NCI-H1694 treated with DMSO at 0.1 percent for 48 hours (cell line): ENCODE results near the gene KCNH4.
"Not testable (repeated sequence)": the region's sequence is repeated elsewhere in the genome, so short reads cannot be mapped to it uniquely, and the experiment has no call there.

Source experiments
- DNase-seq: peaks from one replicate; lab custom pipeline; 2025; lab: John Stamatoyannopoulos, UW

KCNH4 gene

DNA sequence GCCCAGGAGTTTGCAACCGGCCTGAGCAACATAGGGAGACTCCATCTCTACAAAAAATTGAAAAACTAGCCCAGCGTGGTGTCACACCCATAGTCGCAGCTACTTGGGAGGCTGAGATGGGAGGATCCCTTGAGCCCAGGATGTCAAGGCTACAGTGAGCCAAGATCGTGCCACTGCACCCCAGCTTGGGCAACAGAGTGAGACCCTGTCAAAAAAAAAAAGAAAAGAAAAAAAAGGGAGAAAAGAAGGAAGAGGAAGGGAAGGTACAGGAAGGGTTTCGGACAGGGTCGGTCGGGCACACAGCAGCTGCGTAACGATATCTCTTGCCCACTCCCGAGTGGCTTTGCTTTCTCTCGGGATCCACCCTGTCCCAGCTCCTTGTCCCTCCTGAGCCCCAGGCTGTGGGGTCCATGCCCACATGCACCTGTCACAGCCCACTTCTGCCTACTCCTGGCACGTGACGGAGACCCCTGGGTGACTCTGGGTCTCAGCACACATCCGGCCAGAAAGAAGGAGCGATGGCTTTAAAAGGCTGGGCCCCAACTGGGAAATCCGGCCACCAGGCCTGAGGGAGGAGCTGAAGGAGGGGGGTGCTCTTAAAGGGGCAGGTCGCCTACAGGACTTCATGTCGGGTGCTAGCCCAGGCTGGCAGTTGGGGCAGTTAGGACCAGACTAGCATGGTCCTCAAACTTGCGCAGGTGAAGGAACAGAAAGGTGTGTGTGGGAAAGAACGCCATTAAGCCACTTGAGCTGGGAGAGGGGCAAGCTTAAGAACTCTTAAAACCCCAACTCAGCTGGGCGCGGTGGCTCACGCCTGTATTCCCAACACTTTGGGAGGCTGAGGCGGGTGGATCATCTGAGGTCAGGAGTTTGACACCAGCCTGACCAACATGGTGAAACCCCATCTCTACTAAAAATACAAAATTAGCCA lies 13.3 kb upstream of the KCNH4 start, which contains the start of gene GHDC:
Gene GHDC, minus strand, starts transcription at position 526 of the 931 bp plus-strand sequence. CDS start 913 bp downstream, outside the sequence.
- no peak for DNase-seq

DNA sequence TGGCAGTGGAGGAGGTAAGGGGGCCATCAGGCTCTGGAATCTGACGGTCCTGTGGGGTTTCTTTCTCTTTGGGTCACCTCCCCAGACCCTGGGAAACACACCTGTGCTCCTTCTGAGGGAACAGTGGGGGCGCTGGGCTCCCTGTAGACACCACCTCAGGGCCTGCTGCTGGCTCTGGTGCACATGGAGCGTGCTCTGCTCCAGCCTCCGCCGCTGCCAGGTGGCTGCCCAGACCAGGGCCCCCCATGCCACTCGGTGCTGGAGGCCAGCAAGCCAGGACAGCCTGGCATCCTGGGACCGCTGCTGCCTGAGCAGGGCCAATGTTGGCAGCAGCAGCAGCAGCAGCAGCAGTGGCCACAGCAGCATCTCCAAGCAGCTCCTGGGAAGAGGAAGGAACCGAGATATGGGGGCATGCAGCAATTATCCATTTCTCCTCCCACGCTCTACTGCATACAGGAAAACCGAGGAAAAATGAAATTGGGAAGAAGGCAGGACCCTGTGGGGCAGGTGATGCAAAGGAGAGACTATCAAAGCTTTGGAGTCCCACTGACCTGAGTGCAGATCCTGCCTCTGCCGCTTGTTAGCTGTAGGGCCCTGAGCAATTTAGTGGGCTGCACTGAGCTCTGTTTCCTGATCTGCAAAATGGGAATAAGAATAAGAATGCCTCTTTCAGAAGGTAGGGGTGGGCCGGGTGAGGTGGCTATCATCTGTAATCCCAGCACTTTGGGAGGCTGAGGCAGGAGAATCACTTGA lies 12.4 kb upstream of the KCNH4 start:
- DNase-seq: no peak

DNA sequence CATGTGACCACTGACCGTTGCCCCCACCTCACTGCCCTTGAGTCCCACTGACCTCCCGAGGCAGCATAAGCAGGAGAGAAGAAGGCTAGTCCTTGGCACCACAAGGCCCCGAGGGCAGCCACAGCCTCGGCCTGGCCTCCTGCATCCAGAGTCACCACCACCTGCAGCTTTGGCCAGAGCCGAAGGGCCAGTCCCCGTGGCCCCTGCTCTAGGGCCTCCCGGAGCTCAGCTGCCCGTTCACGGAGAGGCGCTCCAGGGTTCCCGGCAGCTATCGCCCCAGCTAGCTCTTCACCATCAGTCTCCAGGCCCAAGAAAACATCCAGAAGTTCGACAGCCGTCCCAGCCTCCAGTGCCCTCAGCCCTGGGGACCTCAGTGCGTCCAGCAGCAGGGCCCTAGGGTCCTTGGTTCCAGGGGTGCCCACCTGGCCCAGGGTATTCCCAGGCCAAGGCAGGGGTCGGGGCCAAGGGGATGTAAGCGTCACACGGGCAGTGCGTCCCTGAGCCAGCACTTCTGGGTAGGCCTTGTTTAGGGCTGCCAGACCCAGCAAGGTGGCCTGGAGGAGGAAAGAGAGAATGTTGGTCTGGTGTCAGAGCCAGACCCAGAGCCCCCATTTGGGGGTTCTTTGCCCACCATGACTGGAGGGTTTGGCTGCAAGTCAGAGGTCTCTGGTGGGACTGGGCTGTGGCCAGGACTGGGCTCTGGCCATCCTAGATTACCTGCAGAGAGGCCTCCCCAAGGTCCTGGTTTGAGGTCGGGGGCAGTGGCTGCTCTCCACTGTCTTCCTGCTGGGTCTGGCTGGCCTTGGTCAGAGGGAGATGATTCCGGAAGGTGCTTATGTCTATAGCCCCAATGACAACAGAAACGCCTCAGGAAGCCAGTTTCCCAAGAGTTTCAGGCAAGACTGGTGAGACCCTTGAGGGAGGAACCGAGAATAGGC lies 11.5 kb upstream of the KCNH4 start:
- DNase-seq: no peak

DNA sequence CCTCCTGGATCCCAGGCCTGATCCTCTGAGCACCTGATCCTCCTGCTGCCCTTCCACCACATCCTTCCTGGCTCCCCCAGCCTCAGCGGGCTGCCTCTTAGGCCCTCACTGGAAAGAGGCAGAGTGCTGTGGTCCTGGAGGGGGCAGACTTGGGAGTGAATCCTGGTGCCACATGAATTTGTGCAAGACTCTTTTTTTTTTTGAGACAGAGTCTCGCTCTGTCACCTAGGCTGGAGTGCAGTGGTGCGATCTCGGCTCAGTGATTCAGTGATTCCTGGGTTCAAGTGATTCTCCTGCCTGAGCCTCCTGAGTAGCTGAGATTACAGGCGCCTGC lies 10.3 kb upstream of the KCNH4 start:
- DNase-seq: no peak

DNA sequence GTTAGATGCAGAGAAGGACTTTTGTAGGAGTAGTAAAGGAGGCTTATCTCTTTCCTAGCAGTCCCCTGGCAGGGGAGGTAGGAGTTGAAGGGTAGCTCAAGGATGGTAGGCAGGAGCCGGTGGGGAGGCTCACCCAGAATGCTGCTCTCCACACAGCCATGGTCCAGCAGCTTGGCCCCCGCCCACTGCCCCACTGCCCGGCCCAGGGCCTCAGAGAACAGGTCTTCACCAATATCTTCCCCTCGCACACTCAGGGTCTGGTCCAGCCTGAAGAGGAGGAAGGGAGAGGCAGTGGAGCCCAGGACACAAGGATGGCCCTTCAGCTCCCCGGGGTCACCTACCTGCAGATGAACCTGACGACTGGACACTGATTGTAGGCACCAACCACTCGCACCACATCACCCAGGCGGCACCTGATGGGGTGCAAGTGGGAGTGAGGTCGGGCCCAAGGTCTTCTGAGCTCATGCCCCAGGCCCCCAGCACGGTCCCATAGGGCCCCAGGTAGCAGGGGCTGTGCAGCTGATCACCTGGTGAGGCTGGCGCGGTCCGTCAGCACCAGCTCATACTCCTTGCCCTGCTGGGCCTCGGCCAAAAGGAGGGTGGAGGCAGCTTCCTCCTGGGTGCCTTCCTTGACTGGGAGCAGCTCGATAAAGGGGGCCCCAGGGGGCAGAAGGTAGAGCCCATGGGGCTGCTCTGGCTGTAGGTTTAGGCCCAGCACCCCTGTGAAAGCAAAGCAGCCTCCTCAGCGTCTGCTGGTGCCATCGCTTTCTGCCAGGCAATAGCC lies 9.7 kb upstream of the KCNH4 start:
- no peak for DNase-seq

DNA sequence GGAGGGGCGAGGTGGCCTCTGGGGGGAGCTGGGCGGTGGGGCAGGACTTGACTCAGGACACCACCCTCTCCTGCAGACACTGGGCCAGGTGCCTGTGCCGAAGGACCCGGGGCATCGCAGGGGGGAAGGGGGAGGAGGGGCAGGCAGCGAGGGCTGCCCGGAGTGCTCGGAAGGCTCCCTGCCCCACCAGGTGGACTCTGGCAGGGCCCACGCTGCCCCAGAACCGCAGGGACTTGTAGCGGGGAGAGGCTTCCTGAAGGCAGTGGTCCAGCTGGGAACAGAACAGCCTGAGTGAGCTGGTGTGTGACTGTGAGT lies 8.7 kb upstream of the KCNH4 start:
- DNase-seq: no peak

DNA sequence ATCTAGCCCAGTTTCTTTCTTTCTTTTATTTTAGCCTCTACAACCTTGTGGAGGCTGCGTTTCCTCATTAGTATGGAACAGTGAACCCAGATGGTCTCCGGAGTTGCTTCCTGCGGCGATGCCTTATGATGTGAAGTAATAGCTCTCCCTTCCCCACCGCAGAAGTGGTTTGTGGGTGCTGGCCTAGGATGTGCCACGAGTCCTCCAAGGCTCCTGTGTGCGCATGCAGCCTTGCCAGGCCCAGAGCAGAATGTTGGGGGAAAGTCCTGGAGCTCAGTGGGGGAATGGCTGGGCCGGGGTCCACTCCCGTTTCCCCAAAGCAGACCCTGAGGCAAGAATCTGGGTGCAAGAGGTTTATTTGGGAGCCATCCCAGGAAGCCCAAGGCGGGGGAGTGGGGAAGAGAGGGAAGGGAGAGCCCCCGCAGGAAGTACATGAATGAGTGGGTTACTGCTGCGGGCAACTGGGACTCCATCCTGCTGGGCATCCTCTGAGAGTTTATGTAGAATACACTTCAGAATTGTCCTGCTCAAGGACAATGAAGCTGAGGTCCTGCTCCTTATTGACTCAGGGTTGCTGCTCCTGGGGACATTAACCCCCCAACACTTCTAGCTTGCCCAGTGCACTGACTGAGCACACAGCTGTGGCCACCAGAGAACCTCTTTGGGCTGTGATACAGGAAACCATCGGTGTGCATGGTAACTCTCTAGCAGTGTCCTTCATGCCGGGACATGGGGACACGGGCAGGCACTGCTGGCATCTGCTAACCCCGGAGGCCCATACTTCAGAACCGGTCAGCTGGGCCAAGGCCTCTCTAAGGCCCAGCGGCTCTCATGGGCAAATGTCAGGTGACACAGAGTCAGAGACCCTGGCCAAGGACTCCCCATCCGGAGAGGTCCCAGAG lies 8.1 kb upstream of the KCNH4 start:
- DNase-seq: peak; percentile 6

DNA sequence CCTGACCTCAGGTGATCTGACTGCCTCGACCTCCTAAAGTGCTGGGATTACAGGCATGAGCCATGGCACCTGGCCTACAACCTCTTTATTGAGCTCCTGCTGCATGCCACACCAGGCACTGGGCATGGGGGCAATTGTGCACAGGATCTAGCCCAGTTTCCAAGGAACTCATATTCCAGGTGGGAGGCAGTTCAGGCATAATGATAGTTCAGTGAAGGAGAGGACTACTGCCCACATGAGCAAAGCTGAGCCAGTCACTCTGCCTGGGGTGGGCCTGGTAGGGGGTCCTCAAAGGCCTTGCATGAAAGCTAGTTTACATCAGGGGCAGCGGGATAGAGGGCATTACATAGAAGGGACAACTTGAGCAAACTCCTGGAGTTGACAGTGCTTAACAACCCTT lies 6.9 kb upstream of the KCNH4 start:
- DNase-seq: no peak

DNA sequence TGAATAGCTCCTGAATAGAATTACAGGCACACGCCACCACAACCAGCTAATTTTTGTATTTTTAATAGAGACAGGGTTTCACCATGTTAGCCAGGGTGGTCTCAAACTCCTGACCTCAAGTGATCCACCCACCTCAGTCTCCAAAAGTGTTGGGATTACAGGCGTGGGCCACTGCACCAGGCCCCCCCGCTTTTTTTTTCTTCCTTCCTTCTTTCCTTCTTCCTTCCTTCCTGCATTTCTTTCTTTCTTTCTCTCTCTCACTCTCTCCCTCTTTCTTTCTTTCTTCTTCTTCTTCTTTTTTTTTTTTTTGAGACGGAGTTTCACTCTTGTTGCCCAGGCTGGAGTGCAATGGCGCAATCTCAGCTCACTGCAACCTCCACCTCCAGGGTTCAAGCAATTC lies 5.2 kb upstream of the KCNH4 start:
- not testable (repeated sequence) for DNase-seq

DNA sequence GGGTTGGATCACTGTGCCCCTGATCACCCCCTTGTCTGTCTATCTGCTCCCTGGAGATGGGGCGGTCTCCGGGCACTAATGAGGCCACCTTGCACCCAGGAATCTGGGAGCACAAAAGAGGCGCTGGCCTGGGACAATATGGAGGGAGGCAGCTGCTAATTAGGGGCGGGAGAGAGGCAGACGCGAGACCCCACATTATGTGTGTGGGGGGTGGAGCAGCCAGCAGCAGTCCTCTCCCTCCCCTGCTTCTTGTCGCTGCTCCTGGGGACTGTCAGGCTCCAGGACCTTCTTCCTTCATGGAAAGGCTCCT lies 4.6 kb upstream of the KCNH4 start:
- no peak for DNase-seq

DNA sequence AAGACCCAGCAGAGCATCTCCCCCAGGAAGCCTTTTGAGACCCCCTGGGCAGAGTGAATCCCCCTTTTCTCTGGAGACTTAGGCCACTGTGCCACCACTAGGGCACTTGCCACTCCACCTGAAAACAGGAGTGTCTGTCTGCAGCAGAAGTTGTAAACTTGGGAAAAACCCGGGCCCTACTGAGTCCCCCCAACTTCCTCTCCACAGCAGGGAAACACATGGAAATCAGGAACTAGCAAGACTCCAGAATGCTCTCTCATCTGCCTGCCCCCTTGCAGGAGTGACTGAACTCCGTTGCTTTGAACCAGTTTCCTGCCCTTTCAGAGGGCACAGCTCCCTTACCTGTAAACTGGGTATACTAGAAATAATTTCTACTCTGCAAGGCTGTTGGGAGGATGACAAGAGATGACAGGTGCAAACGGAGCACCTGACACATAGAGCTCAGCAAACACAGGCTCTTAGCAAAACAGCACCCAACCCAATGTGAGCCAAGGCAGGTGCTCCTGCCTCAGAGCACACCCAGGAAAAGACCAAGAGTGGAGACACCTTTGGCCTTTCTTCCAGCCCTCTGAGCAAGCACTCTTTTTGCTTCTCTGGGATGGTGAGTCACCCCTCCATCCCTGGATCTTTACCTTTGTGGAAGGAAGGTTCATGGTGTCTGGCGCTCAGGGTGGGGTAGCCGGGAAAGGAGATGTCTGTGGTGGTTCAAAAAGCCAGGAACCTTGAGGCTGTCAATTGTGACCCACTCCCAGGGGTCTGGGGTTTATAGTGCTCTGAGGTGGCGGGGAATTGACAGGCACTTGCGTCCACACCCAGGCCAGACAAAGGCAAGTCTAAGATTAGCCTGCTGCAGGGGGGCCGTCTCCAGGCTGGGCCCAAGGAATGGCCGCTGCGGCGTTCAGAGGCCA lies 4.0 kb upstream of the KCNH4 start, which contains the start of gene HCRT:
Gene HCRT, minus strand, starts transcription at position 740 of the 908 bp plus-strand sequence. Its CDS starts 87 bp downstream, at position 653.
- DNase-seq: no peak

DNA sequence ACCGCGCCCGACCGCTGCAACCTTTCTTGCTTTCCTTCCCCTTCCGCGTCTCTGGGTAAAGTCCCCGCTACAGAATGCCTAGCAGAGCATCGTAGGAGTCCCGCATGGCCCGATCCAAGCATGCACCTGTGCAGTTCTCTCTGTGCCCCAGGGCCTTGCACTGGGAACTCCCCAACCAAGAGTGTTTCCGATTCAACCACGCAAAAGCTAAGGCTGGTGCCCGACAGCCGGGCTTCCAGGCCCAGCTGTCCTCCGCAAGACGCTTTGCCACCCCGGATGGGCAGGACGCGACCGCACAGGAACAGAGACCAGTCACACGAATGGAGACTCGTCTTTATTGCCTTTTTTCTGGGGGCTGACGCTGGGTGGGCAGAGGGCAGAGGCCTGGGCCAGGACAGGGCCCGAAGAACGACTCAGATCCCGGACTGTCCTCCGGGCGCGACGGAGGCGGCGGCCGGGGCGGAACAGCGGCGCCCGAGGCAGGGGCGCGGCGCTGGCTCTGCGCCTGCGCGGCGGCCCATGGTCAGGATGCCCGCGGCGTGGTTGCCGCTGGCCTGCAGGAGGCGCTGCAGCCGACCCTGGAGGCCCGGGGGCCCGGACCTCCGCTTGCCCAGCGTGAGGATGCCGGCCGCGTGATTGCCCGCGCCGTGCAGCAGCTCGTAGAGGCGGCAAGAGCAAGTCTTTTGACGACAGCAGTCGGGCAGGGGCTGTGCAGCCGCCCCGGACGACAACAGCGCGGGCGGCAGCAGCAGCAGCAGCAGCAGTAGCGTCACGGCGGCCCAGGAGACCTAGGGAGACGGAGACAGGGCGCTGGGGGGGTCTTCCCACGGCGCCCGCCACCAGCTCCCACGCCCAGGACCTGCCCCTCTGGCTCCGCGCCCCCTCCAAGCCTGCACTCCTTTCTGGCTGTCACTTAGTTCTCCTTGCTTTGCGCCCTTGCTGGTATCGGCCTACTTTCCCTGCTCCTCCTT lies 3.1 kb upstream of the KCNH4 start:
- peak; percentile 27 for DNase-seq

DNA sequence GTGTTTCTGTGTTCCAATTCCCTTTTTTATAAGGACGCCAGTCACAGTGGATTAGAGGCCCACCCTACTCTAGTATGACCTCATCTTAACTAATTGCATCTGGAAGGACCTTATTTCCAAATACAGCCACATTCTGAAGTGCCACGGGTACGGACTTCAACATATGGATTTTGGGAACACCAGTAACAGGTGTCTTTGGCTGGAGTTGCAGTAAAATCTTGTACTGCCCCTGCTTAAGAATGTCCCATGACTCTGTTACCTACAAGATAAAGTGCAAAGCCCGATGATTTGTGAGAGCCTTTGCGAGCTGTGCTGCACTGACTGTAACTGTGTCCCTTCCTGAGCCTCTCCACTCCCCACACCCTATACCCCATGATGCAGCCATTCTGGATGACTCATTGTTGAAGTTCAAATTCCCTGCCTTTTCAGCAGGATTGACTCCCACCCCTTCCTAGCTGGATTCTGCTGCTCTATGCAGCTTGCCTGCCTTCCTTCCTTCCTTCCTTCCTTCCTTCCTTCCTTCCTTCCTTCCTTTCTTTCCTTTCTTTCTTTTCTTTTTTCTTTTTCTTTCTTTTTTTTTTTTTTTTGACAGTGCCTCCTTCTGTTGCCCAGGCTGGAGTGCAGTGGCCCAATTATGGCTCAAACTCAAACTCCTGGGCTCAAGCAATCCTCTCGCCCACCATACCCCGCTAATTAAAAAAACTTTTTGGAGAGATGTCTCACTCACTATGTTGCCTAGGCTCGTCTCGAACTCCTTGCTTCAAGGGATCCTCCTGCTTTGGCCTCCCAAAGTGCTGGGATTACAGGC lies 2.2 kb upstream of the KCNH4 start:
- no peak for DNase-seq

DNA sequence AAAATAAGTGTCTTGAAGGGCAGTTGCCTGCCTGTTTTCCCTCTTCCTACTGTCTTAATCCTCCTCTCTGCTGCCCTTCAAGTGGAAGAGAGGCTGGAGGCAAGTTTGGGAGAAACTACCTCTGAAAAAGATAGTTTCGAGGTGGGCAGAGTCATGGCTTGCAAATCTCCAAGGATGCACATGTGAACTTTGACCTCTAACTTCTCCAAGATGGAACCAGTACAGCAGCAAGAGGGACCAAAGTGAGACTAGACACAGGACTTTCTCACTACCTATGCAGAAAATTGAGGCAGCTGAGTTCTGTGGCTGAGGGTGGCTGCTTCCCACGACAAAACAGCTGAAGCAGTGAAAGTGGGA lies 887 bp upstream of the KCNH4 start:
- no peak for DNase-seq

DNA sequence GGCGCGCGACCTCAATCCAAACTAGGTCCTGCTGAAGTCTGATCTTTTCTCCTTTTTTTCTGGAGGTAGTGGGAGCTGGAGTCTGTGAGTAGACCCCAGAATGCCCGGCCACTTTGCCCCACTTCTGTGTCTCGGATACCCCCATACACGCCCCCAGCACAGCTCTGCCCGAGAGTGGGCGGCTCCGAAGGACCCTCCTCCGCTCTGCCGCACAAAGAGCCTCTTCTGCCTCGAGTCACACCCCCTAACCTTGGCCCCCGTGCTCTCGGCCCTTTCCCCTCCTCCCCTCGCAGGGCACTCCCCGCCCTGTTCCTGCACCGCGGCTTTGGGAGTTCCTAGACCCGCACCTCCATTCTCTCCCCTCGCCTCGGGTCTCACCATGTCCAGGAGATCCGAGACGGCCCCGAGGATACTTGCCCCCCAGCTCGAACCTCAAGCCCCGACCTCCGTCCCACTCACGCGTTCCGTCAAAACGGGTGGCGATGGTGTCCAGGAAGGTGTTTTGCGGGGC lies 476 bp downstream of the KCNH4 start:
- DNase-seq: no peak

DNA sequence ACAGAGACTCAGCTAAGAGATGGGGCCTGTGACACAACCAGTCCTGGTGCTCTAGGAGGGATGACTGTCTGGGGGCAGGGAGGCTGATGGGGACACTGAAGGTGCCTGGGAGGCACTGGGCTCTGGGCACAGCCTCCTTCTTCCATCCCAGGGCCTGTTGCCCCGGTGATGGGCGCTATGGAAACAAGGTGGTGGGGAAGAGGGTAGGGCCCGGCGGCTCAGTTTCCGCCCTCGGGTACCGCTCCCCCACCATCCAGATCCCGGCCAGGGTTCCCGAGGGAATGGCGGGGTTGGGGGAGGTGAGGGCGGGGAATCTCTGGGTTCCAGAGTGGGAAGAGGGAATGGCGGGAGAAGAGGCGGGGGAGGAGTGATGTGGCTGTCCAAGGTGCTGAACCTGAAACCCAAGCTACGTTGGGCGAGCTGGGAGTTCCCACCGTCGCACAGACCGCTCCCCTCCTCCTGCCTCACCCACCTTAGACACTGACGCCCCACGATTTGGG lies 981 bp downstream of the KCNH4 start:
- no peak for DNase-seq

DNA sequence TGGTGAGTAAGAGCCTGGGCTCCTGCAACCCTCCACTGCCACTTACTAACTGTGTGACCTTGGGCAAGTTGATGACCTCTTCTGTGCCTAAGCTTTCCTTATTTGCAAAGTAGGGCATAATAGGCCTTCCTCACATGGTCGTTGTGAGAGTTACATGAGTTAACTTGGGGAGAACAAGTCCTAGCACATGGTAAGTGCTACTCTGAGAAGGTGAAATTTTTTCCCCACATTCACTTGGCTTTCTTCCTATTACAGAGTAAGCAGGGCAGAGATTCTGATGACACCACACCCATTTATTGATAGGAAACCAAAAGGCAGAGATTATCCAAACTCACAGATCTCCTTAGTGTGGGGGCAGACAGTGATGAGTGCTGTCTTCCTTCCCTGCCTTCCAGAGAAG lies 1.6 kb downstream of the KCNH4 start:
- no peak for DNase-seq
